ENCODE results near the gene ZBTB42. TPM values are rescaled to one million over a fixed set of nuclear protein-coding genes. Genes with fewer than 3 reads are reported as not detected.
A peak's percentile ranks its signal among the peaks of the same experiment; 100 is the strongest.

ZBTB42 gene
- total and polyA plus RNA-seq, 2 donors (not counting 3 experiments of a cell fraction or from before 2014, with no cell fraction given): 3.1 to 3.8 TPM

DNA sequence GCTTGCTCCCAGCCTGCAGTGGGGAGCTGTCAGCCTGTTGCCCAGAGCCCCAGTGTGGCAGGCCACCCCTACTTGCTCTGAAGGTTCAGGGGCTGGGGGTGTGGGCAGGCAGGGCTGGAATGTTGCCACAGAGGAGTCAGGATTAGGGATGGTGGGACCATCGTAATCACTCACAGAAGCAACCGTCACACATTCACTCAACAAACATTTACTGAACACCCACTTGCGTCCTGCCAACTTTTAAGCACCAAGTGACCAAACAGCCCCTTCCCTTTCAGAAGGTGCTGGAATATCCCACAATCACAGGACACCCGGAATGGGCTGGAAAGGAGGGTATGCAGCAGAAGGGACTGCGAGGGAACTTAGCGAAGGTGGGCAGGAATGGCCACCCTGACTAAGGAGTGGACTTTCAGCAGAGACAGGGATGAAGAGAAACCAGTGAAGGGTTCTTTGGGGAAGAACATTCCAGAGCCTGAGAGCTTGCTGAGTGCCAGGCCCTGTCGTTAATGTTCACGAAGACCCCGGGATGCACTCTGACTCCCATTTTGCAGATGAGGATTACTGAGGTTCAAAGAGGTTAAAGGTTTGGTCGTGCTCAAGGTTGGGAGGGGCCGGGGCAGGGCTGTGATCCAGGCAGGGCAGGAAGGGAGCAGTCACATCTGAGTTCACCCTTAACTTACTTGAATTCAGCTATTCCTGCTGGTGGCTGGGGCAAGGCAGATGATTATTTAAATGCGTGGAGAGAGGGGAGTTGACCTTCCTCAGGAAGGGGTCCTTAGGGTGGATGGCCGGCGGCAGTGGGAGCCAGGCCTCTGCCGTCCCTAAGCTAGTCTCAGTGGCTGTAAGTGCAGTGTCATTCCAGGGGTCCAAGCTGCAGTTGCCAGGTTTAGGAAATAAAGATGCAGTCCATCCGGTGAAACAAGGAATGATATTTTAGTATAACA, 2.3 kb upstream of the ZBTB42 start:
- BruUV-seq (replicated peaks): no TSS peak
- no peaks in the 10 kb centered on the region for H3K9me3 ChIP-seq (replicated peaks; ENCODE audit: control insufficient read depth, insufficient read depth, low read length)
- dilution Hi-C loops (cut with MboI; ENCODE audit: extremely low pct_ligation_motif_present, low sequenced_read_pairs): no loop called here
- H3K27me3 ChIP-seq (ENCODE audit: control insufficient read depth in 2 of 2, insufficient read depth in 2 of 2, low read length in 2 of 2): no peaks in the 10 kb centered on the region
- no peak overlapping the region for H2AFZ ChIP-seq (ENCODE audit: low read depth, low read length)
- peaks cover 15% of the 10 kb centered on the region for H3K79me2 ChIP-seq (ENCODE audit: control insufficient read depth, insufficient read depth, low read length)
- intact Hi-C loops (cut with micrococcal nuclease): no loop called here
- peaks cover 11% of the 10 kb centered on the region for H3K4me1 ChIP-seq (ENCODE audit: control insufficient read depth, extremely low read depth, insufficient read depth, low read length)
- no peak overlapping the region for H3K9ac ChIP-seq (replicated peaks; ENCODE audit: extremely low read depth, insufficient read depth, low read length)
- FAIRE-seq (no peak), DNase-seq (ENCODE audit: low read depth, low spot score) (no peak)
- no peaks in the 10 kb centered on the region for H3K9me1 ChIP-seq (replicated peaks; ENCODE audit: control insufficient read depth, extremely low read depth, insufficient read depth, low read length)
- H3K36me3 ChIP-seq (ENCODE audit: control insufficient read depth in 2 of 2, extremely low read depth in 1 of 2, insufficient read depth in 2 of 2, low read length in 2 of 2): no peaks in the 10 kb centered on the region
- H3K4me3 ChIP-seq (replicated peaks in 1 of 3; ENCODE audit: insufficient read depth in 1 of 3, low read depth in 1 of 3, low read length in 3 of 3): no peak overlapping the region
- TF ChIP-seq GATA2 (IDR thresholded peaks at IDR 0.05; ENCODE audit: insufficient read depth, insufficient read length, low read depth, low read length) (no peak), MYC (IDR thresholded peaks at IDR 0.05; ENCODE audit: low read depth, low read length) (no peak)
- no peak overlapping the region for H3K4me2 ChIP-seq (ENCODE audit: insufficient read depth, low read length)
- H3K27ac ChIP-seq (ENCODE audit: insufficient read depth, low read depth, low read length): no peak overlapping the region
- CTCF ChIA-PET: no interaction called here
- POLR2A ChIA-PET: no interaction called here
- H4K20me1 ChIP-seq (replicated peaks; ENCODE audit: control insufficient read depth, extremely low read depth, insufficient read depth, low read length): no peaks in the 10 kb centered on the region

DNA sequence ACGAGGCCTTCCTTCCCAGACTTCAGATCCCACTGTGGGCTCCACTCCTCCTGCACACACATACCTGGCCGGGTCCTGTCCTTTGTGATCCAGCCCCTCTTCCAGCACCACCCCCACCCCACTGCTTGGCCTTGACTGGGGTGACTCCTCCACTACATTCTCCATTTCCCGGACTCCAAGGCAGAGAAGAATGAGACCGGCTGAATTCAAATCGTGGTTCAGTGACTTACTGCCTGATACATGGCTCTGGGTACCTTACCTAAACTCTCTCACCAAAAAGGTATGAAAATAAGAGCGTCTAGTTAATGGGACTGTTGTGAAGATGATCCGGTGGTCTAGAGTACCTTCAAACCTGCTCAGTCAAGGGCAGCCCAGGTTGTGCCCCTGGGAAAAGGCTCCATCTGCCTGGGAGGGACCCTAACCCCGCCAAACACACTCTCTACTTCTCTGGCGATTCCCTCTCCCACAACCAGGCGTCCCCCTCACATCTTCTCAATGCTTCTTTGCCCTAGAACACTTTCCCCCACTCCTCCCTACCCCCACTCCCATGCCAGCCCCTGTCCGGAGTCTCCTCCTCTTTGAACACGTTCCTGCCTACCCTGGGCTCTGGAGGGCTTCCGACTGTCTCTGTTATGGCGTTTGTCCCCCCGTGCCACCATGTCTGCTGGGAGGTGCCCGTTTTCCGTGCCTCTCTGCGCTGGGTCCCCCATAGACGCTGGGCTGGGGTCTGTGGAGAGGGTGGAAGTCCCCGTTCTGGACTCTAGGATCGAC, 1.5 kb upstream of the ZBTB42 start:
- Histone ChIP-seq H3K79me2 (ENCODE audit: control insufficient read depth, insufficient read depth, low read length) (peaks cover 7% of the 10 kb centered on the region), H3K4me3 (replicated peaks in 1 of 3; ENCODE audit: insufficient read depth in 1 of 3, low read depth in 1 of 3, low read length in 3 of 3) (no peak overlapping the region), H3K36me3 (ENCODE audit: control insufficient read depth in 2 of 2, extremely low read depth in 1 of 2, insufficient read depth in 2 of 2, low read length in 2 of 2) (no peaks in the 10 kb centered on the region), H3K4me1 (ENCODE audit: control insufficient read depth, extremely low read depth, insufficient read depth, low read length) (peaks cover 7% of the 10 kb centered on the region), H3K9me3 (replicated peaks; ENCODE audit: control insufficient read depth, insufficient read depth, low read length) (no peaks in the 10 kb centered on the region), H4K20me1 (replicated peaks; ENCODE audit: control insufficient read depth, extremely low read depth, insufficient read depth, low read length) (no peaks in the 10 kb centered on the region), H3K4me2 (ENCODE audit: insufficient read depth, low read length) (peak overlapping the region; percentile 7), H3K9me1 (replicated peaks; ENCODE audit: control insufficient read depth, extremely low read depth, insufficient read depth, low read length) (no peaks in the 10 kb centered on the region), H3K27ac (ENCODE audit: insufficient read depth, low read depth, low read length) (no peak overlapping the region), H3K9ac (replicated peaks; ENCODE audit: extremely low read depth, insufficient read depth, low read length) (no peak overlapping the region), H2AFZ (ENCODE audit: low read depth, low read length) (peak overlapping the region; percentile 41), H3K27me3 (ENCODE audit: control insufficient read depth in 2 of 2, insufficient read depth in 2 of 2, low read length in 2 of 2) (no peaks in the 10 kb centered on the region)
- dilution Hi-C loops (cut with MboI; ENCODE audit: extremely low pct_ligation_motif_present, low sequenced_read_pairs) (no loop called here), intact Hi-C loops (cut with micrococcal nuclease) (loop anchor here (2.0 kb wide), 1 partner anchor 47 kb away; the partner anchor contains the start of gene SIVA1)
- TF ChIP-seq POLR2A (IDR thresholded peaks at IDR 0.05; ENCODE audit: low read depth, low read length) (no peak), POLR2AphosphoS5 (IDR thresholded peaks at IDR 0.05; ENCODE audit: insufficient read depth, low read depth, low read length) (no peak), MYC (IDR thresholded peaks at IDR 0.05; ENCODE audit: low read depth, low read length) (no peak), EZH2 (IDR thresholded peaks at IDR 0.05; ENCODE audit: borderline replicate concordance, low read depth, low read length, severe bottlenecking) (no peak), GATA2 (IDR thresholded peaks at IDR 0.05; ENCODE audit: insufficient read depth, insufficient read length, low read depth, low read length) (no peak), FOS (IDR thresholded peaks at IDR 0.05; ENCODE audit: borderline replicate concordance, insufficient read depth, low read length) (no peak), JUN (IDR thresholded peaks at IDR 0.05; ENCODE audit: borderline replicate concordance, insufficient read depth, insufficient read length, low read depth) (no peak)
- TF ChIP-seq, protein P1, sequence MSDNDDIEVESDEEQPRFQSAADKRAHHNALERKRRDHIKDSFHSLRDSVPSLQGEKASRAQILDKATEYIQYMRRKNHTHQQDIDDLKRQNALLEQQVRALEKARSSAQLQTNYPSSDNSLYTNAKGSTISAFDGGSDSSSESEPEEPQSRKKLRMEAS (IDR thresholded peaks at IDR 0.05; ENCODE audit: insufficient read depth, insufficient read length): no peak
- TF ChIP-seq, protein P2, sequence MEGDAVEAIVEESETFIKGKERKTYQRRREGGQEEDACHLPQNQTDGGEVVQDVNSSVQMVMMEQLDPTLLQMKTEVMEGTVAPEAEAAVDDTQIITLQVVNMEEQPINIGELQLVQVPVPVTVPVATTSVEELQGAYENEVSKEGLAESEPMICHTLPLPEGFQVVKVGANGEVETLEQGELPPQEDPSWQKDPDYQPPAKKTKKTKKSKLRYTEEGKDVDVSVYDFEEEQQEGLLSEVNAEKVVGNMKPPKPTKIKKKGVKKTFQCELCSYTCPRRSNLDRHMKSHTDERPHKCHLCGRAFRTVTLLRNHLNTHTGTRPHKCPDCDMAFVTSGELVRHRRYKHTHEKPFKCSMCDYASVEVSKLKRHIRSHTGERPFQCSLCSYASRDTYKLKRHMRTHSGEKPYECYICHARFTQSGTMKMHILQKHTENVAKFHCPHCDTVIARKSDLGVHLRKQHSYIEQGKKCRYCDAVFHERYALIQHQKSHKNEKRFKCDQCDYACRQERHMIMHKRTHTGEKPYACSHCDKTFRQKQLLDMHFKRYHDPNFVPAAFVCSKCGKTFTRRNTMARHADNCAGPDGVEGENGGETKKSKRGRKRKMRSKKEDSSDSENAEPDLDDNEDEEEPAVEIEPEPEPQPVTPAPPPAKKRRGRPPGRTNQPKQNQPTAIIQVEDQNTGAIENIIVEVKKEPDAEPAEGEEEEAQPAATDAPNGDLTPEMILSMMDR (IDR thresholded peaks at IDR 0.05; ENCODE audit: extremely low read depth in 1 of 2, insufficient read depth in 1 of 2, low read depth in 1 of 2, low read length in 2 of 2): no peak
- POLR2A ChIA-PET: no interaction called here
- FAIRE-seq: no peak
- BruUV-seq (replicated peaks): no TSS peak
- CTCF ChIA-PET: no interaction called here
- no peak for DNase-seq (ENCODE audit: low read depth, low spot score)
